ENCODE results near the gene ITIH3.
"Not testable (repeated sequence)": the region's sequence is repeated elsewhere in the genome, so short reads cannot be mapped to it uniquely, and the experiment has no call there.

The ITIH3 gene

GRCh38 chr3:52775877-52776276, 18.7 kb upstream of the ITIH3 start:
- no peak overlapping the region for H3K4me3 Mint-ChIP-seq
- H3K9me3 Mint-ChIP-seq = no peaks in the 10 kb centered on the region
- H3K4me1 Mint-ChIP-seq = peaks cover 23% of the 10 kb centered on the region
- no peaks in the 10 kb centered on the region for H3K27me3 Mint-ChIP-seq
- H3K36me3 Mint-ChIP-seq = no peaks in the 10 kb centered on the region
- H3K27ac Mint-ChIP-seq = no peak overlapping the region
- ATAC-seq = no peak

GRCh38 chr3:52776486-52776885, 18.1 kb upstream of the ITIH3 start:
- H3K4me1 Mint-ChIP-seq = peaks cover 23% of the 10 kb centered on the region
- not testable (repeated sequence) for ATAC-seq

GRCh38 chr3:52777127-52777958, 17.3 kb upstream of the ITIH3 start, which contains the start of gene ITIH1:
Gene ITIH1 (plus strand): TSS chr3:52777599. CDS start chr3:52777616, 17 bp downstream.
- peaks cover 20% of the 10 kb centered on the region for H3K4me1 Mint-ChIP-seq
- H3K4me3 Mint-ChIP-seq = no peak within 1 kb of the TSS
- no peaks in the 10 kb centered on the region for H3K9me3 Mint-ChIP-seq
- peak within 1 kb of the TSS; percentile 90 for H3K27ac Mint-ChIP-seq
- ATAC-seq = no peak
- H3K27me3 Mint-ChIP-seq = no peaks in the 10 kb centered on the region
- H3K36me3 Mint-ChIP-seq = no peaks in the 10 kb centered on the region

More at GRCh38 chr3:52776486-52776885, 18.1 kb upstream of the ITIH3 start:
- H3K4me3 Mint-ChIP-seq, H3K9me3 Mint-ChIP-seq, H3K27ac Mint-ChIP-seq, H3K36me3 Mint-ChIP-seq, H3K27me3 Mint-ChIP-seq: not testable (repeated sequence)

GRCh38 chr3:52777959-52778805, 16.4 kb upstream of the ITIH3 start:
- H3K4me3 Mint-ChIP-seq = no peak overlapping the region
- H3K36me3 Mint-ChIP-seq = no peaks in the 10 kb centered on the region
- H3K9me3 Mint-ChIP-seq = no peaks in the 10 kb centered on the region
- no peak for ATAC-seq
- no peaks in the 10 kb centered on the region for H3K27me3 Mint-ChIP-seq
- peaks cover 20% of the 10 kb centered on the region for H3K4me1 Mint-ChIP-seq
- H3K27ac Mint-ChIP-seq = peak overlapping the region; percentile 90

GRCh38 chr3:52779011-52779836, 15.4 kb upstream of the ITIH3 start:
- no peaks in the 10 kb centered on the region for H3K9me3 Mint-ChIP-seq
- peak overlapping the region; percentile 90 for H3K27ac Mint-ChIP-seq
- H3K4me3 Mint-ChIP-seq = no peak overlapping the region
- no peaks in the 10 kb centered on the region for H3K27me3 Mint-ChIP-seq
- H3K36me3 Mint-ChIP-seq = no peaks in the 10 kb centered on the region
- peak; percentile 90 for ATAC-seq
- peaks cover 20% of the 10 kb centered on the region for H3K4me1 Mint-ChIP-seq

GRCh38 chr3:52779837-52780585, 14.6 kb upstream of the ITIH3 start:
- Mint-ChIP-seq H3K27me3 (no peaks in the 10 kb centered on the region), H3K36me3 (no peaks in the 10 kb centered on the region), H3K4me1 (peaks cover 20% of the 10 kb centered on the region), H3K9me3 (no peaks in the 10 kb centered on the region), H3K27ac (peak overlapping the region; percentile 90), H3K4me3 (no peak overlapping the region)
- no peak for ATAC-seq

GRCh38 chr3:52781741-52782140, 12.9 kb upstream of the ITIH3 start:
- no peaks in the 10 kb centered on the region for H3K9me3 Mint-ChIP-seq
- no peak overlapping the region for H3K27ac Mint-ChIP-seq
- no peaks in the 10 kb centered on the region for H3K36me3 Mint-ChIP-seq
- H3K27me3 Mint-ChIP-seq = no peaks in the 10 kb centered on the region
- peaks cover 20% of the 10 kb centered on the region for H3K4me1 Mint-ChIP-seq
- ATAC-seq = no peak
- H3K4me3 Mint-ChIP-seq = no peak overlapping the region

- H3K9me3 Mint-ChIP-seq = no peaks in the 10 kb centered on the region
- no peak overlapping the region for H3K4me3 Mint-ChIP-seq
Measured at GRCh38 chr3:52782412-52783210, 12.0 kb upstream of the ITIH3 start.

GRCh38 chr3:52783211-52783555, 11.4 kb upstream of the ITIH3 start:
- no peaks in the 10 kb centered on the region for H3K9me3 Mint-ChIP-seq
- H3K27ac Mint-ChIP-seq = no peak overlapping the region
- H3K27me3 Mint-ChIP-seq = no peaks in the 10 kb centered on the region
- no peaks in the 10 kb centered on the region for H3K36me3 Mint-ChIP-seq
- ATAC-seq = no peak
- H3K4me1 Mint-ChIP-seq = peaks cover 20% of the 10 kb centered on the region
- no peak overlapping the region for H3K4me3 Mint-ChIP-seq

More at GRCh38 chr3:52782412-52783210, 12.0 kb upstream of the ITIH3 start:
- no peak overlapping the region for H3K27ac Mint-ChIP-seq
- H3K4me1 Mint-ChIP-seq = peaks cover 20% of the 10 kb centered on the region
- ATAC-seq = no peak
- H3K36me3 Mint-ChIP-seq = no peaks in the 10 kb centered on the region
- no peaks in the 10 kb centered on the region for H3K27me3 Mint-ChIP-seq

- ATAC-seq = no peak
- no peaks in the 10 kb centered on the region for H3K9me3 Mint-ChIP-seq
- H3K27ac Mint-ChIP-seq = no peak overlapping the region
- H3K27me3 Mint-ChIP-seq = no peaks in the 10 kb centered on the region
- H3K4me3 Mint-ChIP-seq = no peak overlapping the region
- H3K4me1 Mint-ChIP-seq = peaks cover 18% of the 10 kb centered on the region
- no peaks in the 10 kb centered on the region for H3K36me3 Mint-ChIP-seq
Measured at GRCh38 chr3:52784021-52784621, 10.5 kb upstream of the ITIH3 start.

- H3K9me3 Mint-ChIP-seq = no peaks in the 10 kb centered on the region
- no peak for ATAC-seq
- no peak overlapping the region for H3K27ac Mint-ChIP-seq
- no peaks in the 10 kb centered on the region for H3K36me3 Mint-ChIP-seq
- peaks cover 8% of the 10 kb centered on the region for H3K4me1 Mint-ChIP-seq
- H3K4me3 Mint-ChIP-seq = no peak overlapping the region
- peaks cover 1% of the 10 kb centered on the region for H3K27me3 Mint-ChIP-seq
Measured at GRCh38 chr3:52784931-52785590, 9.5 kb upstream of the ITIH3 start.

GRCh38 chr3:52786330-52787215, 8.0 kb upstream of the ITIH3 start:
- H3K27ac Mint-ChIP-seq = no peak overlapping the region
- no peaks in the 10 kb centered on the region for H3K9me3 Mint-ChIP-seq
- no peak overlapping the region for H3K4me3 Mint-ChIP-seq
- H3K27me3 Mint-ChIP-seq = peaks cover 11% of the 10 kb centered on the region
- H3K36me3 Mint-ChIP-seq = no peaks in the 10 kb centered on the region
- no peaks in the 10 kb centered on the region for H3K4me1 Mint-ChIP-seq
- no peak for ATAC-seq

All from stimulated activated memory B cell treated with anti-CD40 and anti-IgM and Interleukin-4, amounts not matched to agents 10 μg/mL and 1 μg/mL and 100 μg/mL, for 72 hours (primary cell).